Astrocyte (in vitro differentiated cells and primary cell): ENCODE results near the gene MATN1.

Experiments
- EZH2 ChIP-seq: IDR thresholded peaks from 2 replicates; pipeline ENCODE4 v1.6.1; 2012; ENCODE audit warnings: mild to moderate bottlenecking, low read length, inconsistent platforms; ENCODE audit not compliant: insufficient read depth
- TF ChIP-seq, protein P1 (sequence below): IDR thresholded peaks from 2 replicates; pipeline ENCODE4 v1.5.1; 2011; ENCODE audit warnings: low read depth, mild to moderate bottlenecking, inconsistent platforms, low read length, moderate library complexity; ENCODE audit not compliant: insufficient read depth

DNA sequence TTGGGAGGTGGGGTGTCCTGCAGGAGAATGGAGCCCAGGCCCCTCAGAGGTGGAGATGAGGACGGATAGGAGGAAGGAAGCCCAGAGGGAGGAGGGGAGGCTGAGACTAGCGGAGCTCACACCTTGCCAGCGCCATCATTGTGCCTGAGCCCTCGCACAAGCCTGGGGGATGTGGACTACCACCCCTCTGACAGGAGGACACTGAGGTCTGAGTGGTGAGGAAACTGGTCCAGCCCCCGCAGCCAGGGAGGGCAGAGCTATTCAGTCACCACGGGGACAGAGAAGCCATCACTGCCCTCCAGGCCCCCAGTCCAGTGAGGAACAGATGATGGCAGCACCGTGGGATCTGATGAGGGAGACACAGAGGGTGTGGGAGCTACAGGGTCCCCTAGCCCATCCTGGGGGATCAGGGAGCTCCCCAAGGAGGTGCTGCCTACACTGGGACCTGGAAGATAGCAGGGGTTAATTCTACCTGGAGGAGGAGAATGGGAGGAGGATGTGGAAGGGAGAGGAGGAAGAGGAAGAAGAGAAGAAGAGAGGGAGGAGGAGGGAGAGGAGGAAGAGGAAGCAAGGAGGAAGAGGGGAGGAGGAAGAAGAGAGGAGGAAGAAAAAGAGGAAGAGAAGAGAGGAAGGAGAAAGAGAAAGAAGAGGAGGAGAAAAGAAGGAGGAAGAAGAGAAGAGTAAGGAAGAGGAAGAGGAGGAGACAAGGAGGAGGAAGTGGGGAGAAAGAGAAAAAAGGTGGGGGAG, 31.0 kb downstream of the MATN1 start:
- TF ChIP-seq EZH2 = no peak
- TF ChIP-seq, protein P1, sequence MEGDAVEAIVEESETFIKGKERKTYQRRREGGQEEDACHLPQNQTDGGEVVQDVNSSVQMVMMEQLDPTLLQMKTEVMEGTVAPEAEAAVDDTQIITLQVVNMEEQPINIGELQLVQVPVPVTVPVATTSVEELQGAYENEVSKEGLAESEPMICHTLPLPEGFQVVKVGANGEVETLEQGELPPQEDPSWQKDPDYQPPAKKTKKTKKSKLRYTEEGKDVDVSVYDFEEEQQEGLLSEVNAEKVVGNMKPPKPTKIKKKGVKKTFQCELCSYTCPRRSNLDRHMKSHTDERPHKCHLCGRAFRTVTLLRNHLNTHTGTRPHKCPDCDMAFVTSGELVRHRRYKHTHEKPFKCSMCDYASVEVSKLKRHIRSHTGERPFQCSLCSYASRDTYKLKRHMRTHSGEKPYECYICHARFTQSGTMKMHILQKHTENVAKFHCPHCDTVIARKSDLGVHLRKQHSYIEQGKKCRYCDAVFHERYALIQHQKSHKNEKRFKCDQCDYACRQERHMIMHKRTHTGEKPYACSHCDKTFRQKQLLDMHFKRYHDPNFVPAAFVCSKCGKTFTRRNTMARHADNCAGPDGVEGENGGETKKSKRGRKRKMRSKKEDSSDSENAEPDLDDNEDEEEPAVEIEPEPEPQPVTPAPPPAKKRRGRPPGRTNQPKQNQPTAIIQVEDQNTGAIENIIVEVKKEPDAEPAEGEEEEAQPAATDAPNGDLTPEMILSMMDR = no peak
